Measurements from ENCODE around the gene CENPF. TPM values are rescaled to one million over a fixed set of nuclear protein-coding genes. Genes with fewer than 3 reads are reported as not detected.
"Not testable (repeated sequence)": the region's sequence is repeated elsewhere in the genome, so short reads cannot be mapped to it uniquely, and the experiment has no call there.

CENPF gene
- total RNA-seq, 1 donor from 2014 or later, result 0.51 TPM

- no peak for DNase-seq (ENCODE audit: low spot score)
Measured at GRCh38 chr1:214582289-214582891, 20.6 kb upstream of the CENPF start.

DNA sequence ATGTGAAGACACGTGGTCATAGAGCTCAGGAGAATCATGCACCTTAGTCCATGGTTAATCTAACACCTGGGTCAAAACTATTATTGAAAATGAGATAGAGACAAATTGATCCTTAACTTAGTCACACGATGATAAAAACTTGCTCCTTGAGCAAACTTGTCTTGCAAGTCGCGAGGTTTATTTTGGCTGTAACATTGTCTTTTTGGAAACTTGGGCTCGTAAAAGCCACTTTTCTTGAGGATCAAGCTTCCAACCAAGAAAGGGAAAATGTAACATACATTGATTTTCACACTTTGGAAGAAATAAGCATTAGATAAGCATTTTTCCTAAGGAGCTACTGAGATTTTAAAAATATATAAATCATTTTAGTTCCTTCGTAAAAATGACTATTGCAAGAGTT lies 19.9 kb upstream of the CENPF start:
- DNase-seq (ENCODE audit: low spot score), result no peak

GRCh38 chr1:214583824-214584554 lies 19.0 kb upstream of the CENPF start:
- no peak for DNase-seq (ENCODE audit: low spot score)

- no peak for DNase-seq (ENCODE audit: low spot score)
Measured at GRCh38 chr1:214584805-214585766, 17.9 kb upstream of the CENPF start.

DNA sequence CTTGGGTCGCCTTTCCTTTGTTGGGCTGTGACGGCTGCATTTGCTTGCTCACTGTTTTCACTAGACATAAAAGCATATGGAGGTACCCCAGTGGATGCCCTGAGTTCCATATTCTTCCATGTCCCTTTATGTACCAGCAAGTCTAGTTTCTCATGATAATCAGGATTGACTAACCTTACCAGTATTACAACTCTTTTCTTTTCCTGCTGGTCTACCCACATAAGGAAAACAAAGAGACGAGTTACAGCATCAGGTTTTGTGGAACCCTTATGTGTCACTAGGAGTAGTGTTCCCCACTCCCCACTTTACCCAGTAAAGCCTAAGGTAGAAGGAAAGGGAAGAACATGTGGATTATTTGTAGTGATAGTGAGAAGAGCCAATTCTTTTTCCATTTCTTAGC lies 16.4 kb upstream of the CENPF start:
- DNase-seq (ENCODE audit: low spot score), result no peak

DNA sequence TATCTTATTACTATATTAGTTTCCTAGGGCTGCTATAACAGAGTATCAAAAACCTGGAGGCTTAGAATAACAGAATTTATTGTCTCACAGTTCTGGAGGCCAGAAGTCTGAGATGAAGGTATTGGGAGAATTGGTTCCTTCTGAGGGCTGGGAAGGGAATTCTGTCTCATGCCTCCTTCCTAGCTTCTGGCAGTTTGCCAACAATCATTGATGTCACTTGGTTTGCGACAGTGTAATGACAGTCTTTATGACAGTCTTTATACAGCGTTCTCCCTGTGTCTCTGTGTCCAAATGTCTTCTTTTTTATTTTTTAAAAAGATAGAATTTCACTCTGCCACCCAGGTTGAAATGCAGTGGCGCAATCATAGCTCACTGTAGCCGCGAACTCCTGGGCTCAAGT lies 15.8 kb upstream of the CENPF start:
- DNase-seq (ENCODE audit: low spot score), result no peak

DNA sequence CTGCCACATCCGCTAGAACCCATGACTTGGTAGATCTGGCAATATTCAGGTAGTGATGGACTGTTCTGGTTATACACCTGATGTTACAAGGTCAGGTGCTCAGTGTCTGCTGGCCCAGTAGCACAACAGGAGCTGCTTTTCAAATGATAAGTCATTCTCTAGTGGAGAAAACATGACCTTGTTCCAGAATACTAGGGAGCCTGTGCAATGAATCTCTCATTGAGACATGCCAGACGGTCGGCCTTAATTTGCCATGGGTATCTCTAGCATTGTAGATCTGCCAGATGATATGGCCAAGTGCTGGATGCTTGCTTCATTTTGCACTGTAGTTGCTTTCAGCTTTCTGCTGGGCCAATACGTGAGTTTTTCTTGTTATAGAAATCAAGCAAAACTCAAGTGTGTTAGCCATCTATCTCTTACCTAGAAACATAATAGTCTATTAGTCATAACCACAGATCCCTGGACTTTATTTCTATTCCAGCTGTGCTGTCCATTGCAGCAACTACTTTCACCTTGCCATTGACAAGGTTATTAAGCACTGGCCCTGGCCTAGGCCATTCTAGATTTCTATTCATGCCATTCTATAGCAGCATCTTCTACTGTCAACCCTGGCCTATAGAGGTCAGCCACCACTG lies 13.9 kb upstream of the CENPF start:
- DNase-seq (ENCODE audit: low spot score), result no peak

- no peak for DNase-seq (ENCODE audit: low spot score)
Measured at GRCh38 chr1:214590696-214591095, 12.3 kb upstream of the CENPF start.

DNA sequence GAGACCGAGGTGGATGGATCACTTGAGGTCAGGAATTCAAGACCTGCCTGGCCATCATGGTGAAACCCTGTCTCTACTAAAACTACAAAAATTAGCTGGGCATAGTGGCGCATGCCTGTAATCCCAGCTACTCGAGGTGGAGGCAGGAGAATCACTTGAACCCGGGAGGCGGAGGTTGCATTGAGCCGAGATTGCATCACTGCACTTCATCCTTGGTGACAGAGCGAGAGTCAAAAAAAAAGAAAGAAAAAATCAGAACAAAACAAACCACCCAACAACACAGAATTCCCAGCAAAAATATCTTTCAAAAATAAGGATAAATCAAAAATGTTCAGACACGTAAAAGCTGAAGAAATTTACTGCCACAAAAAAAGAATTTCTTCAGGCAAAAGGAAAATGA lies 11.1 kb upstream of the CENPF start:
- DNase-seq (ENCODE audit: low spot score), result not testable (repeated sequence)

DNA sequence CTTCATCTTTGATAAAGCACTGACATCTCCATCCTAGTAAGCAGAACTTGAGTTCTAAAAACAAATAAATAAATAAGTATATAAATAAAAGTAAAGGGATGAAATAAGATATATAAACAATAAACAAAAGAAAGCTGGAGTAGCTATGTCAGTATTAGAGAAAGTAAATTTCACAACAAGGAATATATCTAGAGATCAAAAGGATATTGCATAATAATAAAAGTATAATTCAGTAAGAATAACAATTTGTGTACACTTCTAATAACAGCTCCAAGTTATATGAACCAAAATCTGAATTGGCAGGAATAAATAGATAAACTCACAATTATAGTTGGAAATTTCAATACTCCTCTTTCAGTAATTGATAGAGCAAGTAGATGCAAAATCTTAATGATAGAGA lies 9.8 kb upstream of the CENPF start:
- DNase-seq (ENCODE audit: low spot score), result no peak

DNA sequence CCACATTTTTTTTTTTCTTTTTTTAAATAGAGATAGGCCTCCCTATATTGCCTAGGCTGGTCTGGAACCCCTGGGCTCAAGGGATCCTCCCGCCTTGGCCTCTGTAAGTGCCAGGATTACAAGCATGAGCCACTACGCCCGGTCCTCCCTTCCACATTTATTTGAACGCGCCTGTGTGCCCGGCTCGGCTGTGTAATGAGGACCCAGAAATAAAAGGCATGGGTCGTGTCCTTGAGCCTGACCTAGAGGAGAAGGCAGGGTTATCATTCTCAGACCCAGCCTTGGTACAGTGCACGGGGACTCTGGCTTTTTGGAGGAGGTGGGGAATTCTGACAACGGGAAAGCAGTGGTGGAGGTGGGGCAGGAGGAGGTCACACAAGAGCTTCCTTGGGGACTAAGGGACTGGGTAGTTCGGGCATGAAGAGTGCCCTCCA lies 841 bp downstream of the CENPF start:
- DNase-seq (ENCODE audit: low spot score), result no peak

DNA sequence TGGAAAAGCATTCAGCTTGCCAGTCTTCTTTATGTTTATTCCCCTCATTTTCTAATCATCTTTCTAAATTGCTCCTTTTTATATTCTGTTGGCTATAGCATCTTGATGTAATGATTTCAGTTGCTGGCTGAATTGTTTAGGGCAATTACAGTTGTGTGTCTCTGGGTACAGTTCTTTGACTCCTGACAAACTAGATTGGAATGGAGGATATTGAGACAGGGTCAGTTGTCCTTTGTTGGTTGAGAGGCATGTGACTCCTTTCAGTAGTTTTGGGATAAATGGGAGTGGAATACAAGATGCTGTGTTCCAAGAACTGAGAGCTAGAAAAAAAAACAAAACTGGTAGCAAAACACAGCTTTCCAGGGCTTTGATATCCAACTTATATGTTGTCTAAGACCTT lies 1.5 kb downstream of the CENPF start:
- DNase-seq (ENCODE audit: low spot score), result no peak

- DNase-seq (ENCODE audit: low spot score), result not testable (repeated sequence)
Measured at GRCh38 chr1:214605484-214605883, 2.5 kb downstream of the CENPF start.

DNA sequence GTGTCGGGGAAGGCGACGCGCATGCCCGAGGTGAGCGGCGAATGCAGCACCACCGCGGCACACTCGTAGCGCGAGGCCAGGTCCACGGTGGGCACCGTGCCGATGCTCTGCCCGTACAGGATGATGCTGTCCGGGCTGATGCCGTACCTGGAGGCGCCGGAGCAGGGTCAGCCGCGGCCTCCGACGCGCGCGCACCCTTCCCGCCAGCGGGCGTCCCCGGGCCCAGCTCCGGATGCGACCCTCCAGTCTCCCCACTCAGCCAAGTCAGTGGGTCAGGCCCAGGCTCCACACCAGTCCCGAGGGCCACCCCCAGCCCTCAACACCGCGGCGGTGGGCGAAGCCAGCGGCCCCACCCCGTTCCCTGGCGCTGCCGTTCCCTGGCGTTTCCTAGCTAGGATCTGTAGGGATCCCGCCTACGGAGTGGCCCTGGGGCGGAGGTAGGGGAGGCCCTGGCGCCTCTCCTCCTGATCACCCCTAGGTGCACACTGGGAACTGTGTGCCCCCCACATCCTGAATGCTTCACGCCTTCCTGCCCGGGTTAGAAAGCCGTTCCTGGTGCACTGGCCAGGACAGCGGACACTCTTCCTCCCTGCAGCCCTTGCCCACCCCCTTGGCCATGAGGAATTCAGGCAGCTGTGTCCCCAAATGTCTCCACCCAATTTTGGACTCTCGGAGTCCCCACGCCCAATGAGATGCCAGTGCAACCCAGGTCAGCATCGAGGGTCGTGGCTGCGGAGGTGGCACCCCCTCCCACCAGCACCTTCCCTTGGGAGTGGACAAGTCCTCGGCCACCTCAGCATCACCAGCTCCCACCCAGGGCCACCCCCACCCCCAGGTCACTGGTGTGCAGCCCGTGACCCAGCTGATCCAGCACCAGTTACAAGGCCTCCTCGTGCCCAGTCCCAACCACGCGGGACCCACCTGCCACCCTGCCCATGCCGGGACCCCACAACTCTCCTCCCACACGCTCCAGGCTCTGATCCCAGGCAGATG lies 3.2 kb downstream of the CENPF start:
- DNase-seq (ENCODE audit: low spot score), result not testable (repeated sequence)

GRCh38 chr1:214607492-214608215 lies 4.7 kb downstream of the CENPF start:
- not testable (repeated sequence) for DNase-seq (ENCODE audit: low spot score)

GRCh38 chr1:214608216-214608783 lies 5.3 kb downstream of the CENPF start:
- not testable (repeated sequence) for DNase-seq (ENCODE audit: low spot score)

- not testable (repeated sequence) for DNase-seq (ENCODE audit: low spot score)
Measured at GRCh38 chr1:214608817-214609216, 5.8 kb downstream of the CENPF start.

- DNase-seq (ENCODE audit: low spot score), result no peak
Measured at GRCh38 chr1:214609692-214610091, 6.7 kb downstream of the CENPF start.

- DNase-seq (ENCODE audit: low spot score), result not testable (repeated sequence)
Measured at GRCh38 chr1:214610136-214610535, 7.1 kb downstream of the CENPF start.
